ENCODE data around the gene MCHR1.

MCHR1 gene

DNA sequence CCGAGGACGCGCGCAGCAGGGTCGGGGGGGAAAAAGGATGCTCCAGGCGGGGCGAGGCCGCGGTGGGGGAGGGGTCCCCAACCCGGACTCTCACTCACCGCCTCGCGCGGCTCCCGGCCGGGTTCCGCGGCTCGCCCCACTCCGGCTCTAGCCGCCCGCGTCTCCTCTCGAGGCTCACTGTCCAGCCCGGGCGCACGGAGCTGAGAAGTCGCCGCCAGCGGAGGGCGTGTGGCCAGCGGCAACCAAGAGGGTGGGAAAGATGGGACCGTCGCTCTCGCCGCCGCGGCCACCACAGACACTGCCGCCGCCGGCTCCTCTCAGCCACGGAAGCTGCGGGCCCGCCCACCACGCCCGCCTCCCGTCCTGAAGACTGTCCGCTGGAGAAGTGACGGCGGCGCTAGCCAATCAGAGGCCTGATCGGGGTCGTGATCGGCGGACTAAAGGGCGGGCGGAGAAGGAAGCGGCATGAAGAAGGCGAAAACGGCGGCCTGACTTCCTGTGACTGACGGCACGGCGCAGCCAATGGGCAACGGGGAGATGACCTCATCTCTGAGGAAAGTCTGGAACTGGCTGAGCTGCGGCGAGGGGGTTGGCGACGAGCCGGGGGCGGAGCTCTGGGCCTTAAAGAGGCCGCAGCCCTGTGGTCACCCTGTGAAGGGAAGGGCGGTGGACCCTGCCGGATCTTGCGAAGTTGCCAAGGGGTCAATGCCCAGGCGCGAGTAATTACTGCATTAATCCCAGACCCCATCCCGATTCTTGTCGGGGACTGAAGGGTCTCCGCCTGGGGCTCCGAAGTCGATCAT is 42.7 kb upstream of the MCHR1 start, which contains the start of gene MRTFA:
Gene MRTFA, minus strand, starts transcription at position 340 of the 803 bp plus-strand sequence.
- peak within 1 kb of the TSS; percentile 97 for H3K4me3 ChIP-seq (ENCODE audit: low read depth, low read length)
- no peak for TF ChIP-seq CTCF (IDR thresholded peaks at IDR 0.05; ENCODE audit: low read depth, low read length, missing control alignments)
- peak; percentile 99 for DNase-seq (ENCODE audit: low read depth)

DNA sequence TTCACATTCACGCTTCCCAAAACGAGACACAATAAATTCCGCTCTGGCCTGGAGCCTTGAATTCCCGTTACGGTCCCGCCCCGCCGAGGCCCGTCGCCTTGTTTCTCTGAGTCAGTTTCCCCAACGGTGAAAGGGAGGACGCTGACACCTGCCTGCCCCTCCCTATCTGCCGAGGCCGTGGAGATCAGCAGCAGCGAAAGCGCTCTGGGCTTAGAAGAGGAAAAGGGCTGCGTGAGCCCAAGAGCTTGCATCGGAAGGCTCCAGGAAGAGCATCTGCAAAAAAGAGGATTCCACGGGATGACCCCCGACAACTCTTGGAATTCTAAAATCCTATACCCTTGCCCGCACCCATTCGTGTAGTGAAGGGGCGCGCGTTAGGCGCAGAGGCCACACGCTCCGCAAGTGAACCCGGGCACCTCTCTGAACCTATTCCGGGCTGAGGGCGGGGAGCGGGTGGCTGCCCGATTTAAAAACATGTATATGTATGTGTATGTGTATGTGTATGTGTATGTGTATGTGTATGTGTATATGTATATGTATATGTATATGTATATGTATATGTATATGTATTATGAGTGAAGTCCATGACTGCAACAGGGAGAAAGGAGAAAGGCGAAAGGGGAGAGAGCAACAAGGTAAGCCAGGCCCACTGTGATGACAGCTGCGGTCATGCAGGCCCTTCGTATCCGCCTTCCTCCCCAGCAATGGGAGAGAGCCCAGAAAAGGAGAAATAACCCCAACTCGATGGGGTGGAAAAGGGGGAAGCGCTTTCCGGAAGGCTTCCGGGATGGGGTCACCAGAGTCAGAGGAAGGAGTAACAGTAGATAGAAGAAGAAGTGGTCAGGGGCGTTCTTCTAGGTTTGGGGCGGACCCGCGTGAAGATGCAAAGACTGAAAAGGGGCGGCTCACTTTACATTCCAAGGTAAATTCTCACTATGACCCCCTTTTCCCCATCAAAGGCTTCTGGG is 41.8 kb upstream of the MCHR1 start:
- peak overlapping the region; percentile 81 for H3K4me3 ChIP-seq (ENCODE audit: low read depth, low read length)
- TF ChIP-seq CTCF (IDR thresholded peaks at IDR 0.05; ENCODE audit: low read depth, low read length, missing control alignments) = no peak
- DNase-seq (ENCODE audit: low read depth) = no peak

DNA sequence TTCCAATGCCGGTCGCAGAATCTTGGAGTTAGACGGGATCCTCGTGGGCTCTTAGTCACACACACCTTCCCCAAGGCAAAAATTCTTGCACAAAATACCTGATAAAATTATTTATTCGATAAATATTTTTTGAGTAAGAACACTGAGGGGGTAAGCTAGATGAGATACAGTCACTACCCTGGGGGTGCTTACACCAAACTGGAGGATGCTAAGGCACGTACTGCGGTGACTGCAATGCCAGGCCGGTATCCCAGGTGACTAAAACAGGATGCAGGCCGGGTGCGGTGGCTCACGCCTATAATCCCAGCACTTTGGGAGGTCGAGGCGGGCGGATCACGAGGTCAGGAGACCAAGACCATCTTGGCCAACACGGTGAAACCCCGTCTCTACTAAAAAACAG is 41.0 kb upstream of the MCHR1 start:
- DNase-seq (ENCODE audit: low read depth) = no peak
- H3K4me3 ChIP-seq (ENCODE audit: low read depth, low read length) = no peak overlapping the region; the same call in 1 of the 2 replicates
- no peak for TF ChIP-seq CTCF (IDR thresholded peaks at IDR 0.05; ENCODE audit: low read depth, low read length, missing control alignments)

- no peak for TF ChIP-seq CTCF (IDR thresholded peaks at IDR 0.05; ENCODE audit: low read depth, low read length, missing control alignments)
- no peak for DNase-seq (ENCODE audit: low read depth)
- no peak overlapping the region for H3K4me3 ChIP-seq (ENCODE audit: low read depth, low read length)
Observed at GRCh38 chr22:40641269-40641668, 38.0 kb upstream of the MCHR1 start.

GRCh38 chr22:40642316-40642715 is 37.0 kb upstream of the MCHR1 start:
- no peak overlapping the region for H3K4me3 ChIP-seq (ENCODE audit: low read depth, low read length)
- TF ChIP-seq CTCF (IDR thresholded peaks at IDR 0.05; ENCODE audit: low read depth, low read length, missing control alignments) = no peak
- no peak for DNase-seq (ENCODE audit: low read depth)

GRCh38 chr22:40645579-40646197 is 33.6 kb upstream of the MCHR1 start:
- H3K4me3 ChIP-seq (ENCODE audit: low read depth, low read length) = no peak overlapping the region
- no peak for DNase-seq (ENCODE audit: low read depth)
- TF ChIP-seq CTCF (IDR thresholded peaks at IDR 0.05; ENCODE audit: low read depth, low read length, missing control alignments) = no peak
